CD14-positive monocyte (primary cell): Measurements from ENCODE around the gene EEA1. TPM values are rescaled to one million over a fixed set of nuclear protein-coding genes. Genes with fewer than 3 reads are reported as not detected.

Experiments used
- DNase-seq, 3 donors: peaks; one replicate each; pipeline ENCODE4 v3.0.0-alpha.2; 2011 to 2022
- H2AFZ ChIP-seq: 2 replicates; pipeline ENCODE4 v1.6.0; 2012; ENCODE audit warnings: mild to moderate bottlenecking, low read depth, low read length, inconsistent platforms; ENCODE audit not compliant: insufficient read depth, poor library complexity, severe bottlenecking
- H3K27ac ChIP-seq, 2 donors: 1 replicate in 1 of 2; 2 replicates in 1 of 2; pipeline ENCODE4 v1.5.1; 2012 to 2013; ENCODE audit warnings: low read length in 2 of 2, control low read depth in 1 of 2, inconsistent platforms in 1 of 2, low read depth in 1 of 2, mild to moderate bottlenecking in 1 of 2
- H3K27me3 ChIP-seq, 2 donors: one replicate each; pipeline versions ENCODE4 v1.6.0 to v1.6.1; 2011 to 2013; ENCODE audit warnings: low read length in 2 of 2; ENCODE audit not compliant: control insufficient read depth in 2 of 2, insufficient read depth in 2 of 2
- H3K36me3 ChIP-seq, 2 donors: replicated peaks in 1 of 2; 1 replicate in 1 of 2; 2 replicates in 1 of 2; pipeline versions ENCODE4 v1.5.1 to v1.6.1; 2012 to 2013; ENCODE audit warnings: low read length in 2 of 2, control low read depth in 1 of 2, inconsistent platforms in 1 of 2, mild to moderate bottlenecking in 1 of 2; ENCODE audit not compliant: insufficient read depth in 2 of 2, control insufficient read depth in 1 of 2
- H3K4me1 ChIP-seq, 2 donors: 1 replicate in 1 of 2; 2 replicates in 1 of 2; pipeline versions ENCODE4 v1.5.1 to v1.6.1; 2012 to 2013; ENCODE audit warnings: low read length in 2 of 2, control low read depth in 1 of 2, inconsistent platforms in 1 of 2, mild to moderate bottlenecking in 1 of 2, moderate library complexity in 1 of 2; ENCODE audit not compliant: insufficient read depth in 2 of 2, control insufficient read depth in 1 of 2
- H3K4me2 ChIP-seq: replicated peaks from 2 replicates; pipeline ENCODE3; 2012; ENCODE audit warnings: low read length, moderate library complexity, mild to moderate bottlenecking; ENCODE audit not compliant: poor library complexity, severe bottlenecking; ENCODE audit errors: extremely low read depth
- H3K4me3 ChIP-seq, 3 experiments: fragments of 200-600 bp in 1 of 3; sonication (generic) in 1 of 3; replicated peaks in 1 of 3; 1 replicate in 2 of 3; 2 replicates in 1 of 3; pipeline ENCODE4 v1.5.1; 2011 to 2013; ENCODE audit warnings: low read length in 3 of 3, mild to moderate bottlenecking in 3 of 3, control low read depth in 2 of 3, low read depth in 2 of 3, inconsistent platforms in 1 of 3, moderate library complexity in 1 of 3
- H3K79me2 ChIP-seq: 2 replicates; pipeline ENCODE4 v1.6.0; 2012; ENCODE audit warnings: mild to moderate bottlenecking, control low read depth, inconsistent platforms, low read length, moderate library complexity; ENCODE audit not compliant: insufficient read depth
- H3K9ac ChIP-seq: 2 replicates; pipeline ENCODE4 v1.6.0; 2017; ENCODE audit warnings: low read length, mild to moderate bottlenecking; ENCODE audit not compliant: insufficient read depth, poor library complexity, severe bottlenecking
- H3K9me3 ChIP-seq, 2 donors: replicated peaks in 1 of 2; 1 replicate in 1 of 2; 2 replicates in 1 of 2; pipeline versions ENCODE4 v1.5.1 to v1.6.1; 2012 to 2013; ENCODE audit warnings: low read length in 2 of 2, control low read depth in 1 of 2; ENCODE audit not compliant: control insufficient read depth in 1 of 2, insufficient read depth in 1 of 2
- H4K20me1 ChIP-seq: 2 replicates; pipeline ENCODE4 v1.6.0; 2012; ENCODE audit warnings: mild to moderate bottlenecking, low read length, control low read depth, moderate library complexity; ENCODE audit not compliant: insufficient read depth
- H3K27ac Mint-ChIP-seq, 7 donors: one replicate each; pipeline ENCODE4 v1.8.0; 2020; ENCODE audit warnings: mild to moderate bottlenecking in 7 of 7, mixed read lengths in 7 of 7, moderate library complexity in 6 of 7, inconsistent platforms in 2 of 7
- H3K27me3 Mint-ChIP-seq, 3 donors: one replicate each; pipeline ENCODE4 v1.8.0; 2021 to 2022; ENCODE audit warnings: low read depth in 3 of 3, mild to moderate bottlenecking in 3 of 3, mixed read lengths in 3 of 3, moderate library complexity in 3 of 3, inconsistent platforms in 1 of 3
- H3K36me3 Mint-ChIP-seq, 2 donors: one replicate each; pipeline ENCODE4 v1.8.0; 2020; ENCODE audit warnings: mixed read lengths in 2 of 2, inconsistent platforms in 1 of 2, mild to moderate bottlenecking in 1 of 2
- H3K4me1 Mint-ChIP-seq: one replicate; pipeline ENCODE4 v1.8.0; 2020; ENCODE audit warnings: mild to moderate bottlenecking, mixed read lengths
- H3K4me3 Mint-ChIP-seq, 2 donors: one replicate each; pipeline ENCODE4 v1.8.0; 2020; ENCODE audit warnings: mild to moderate bottlenecking in 2 of 2, mixed read lengths in 2 of 2, moderate library complexity in 1 of 2
- H3K9me3 Mint-ChIP-seq, 7 donors: one replicate each; pipeline ENCODE4 v1.8.0; 2020 to 2022; ENCODE audit warnings: mixed read lengths in 7 of 7, mild to moderate bottlenecking in 6 of 7, moderate library complexity in 6 of 7, inconsistent platforms in 2 of 7
- CTCF ChIP-seq: fragments of 200-600 bp; IDR thresholded peaks from one replicate; pipeline ENCODE4 v1.8.0; 2022; ENCODE audit warnings: antibody characterized with exemption, mild to moderate bottlenecking
- WGBS: methylation state at CpG from one replicate; pipeline ENCODE4 v1.1.5; 2013; ENCODE audit warnings: missing lambda C conversion rate; ENCODE audit not compliant: insufficient coverage; 5-methylcytosine and 5-hydroxymethylcytosine counted together
- intact Hi-C, 2 donors: fragments of 100-400 bp; cut with micrococcal nuclease; formaldehyde crosslinking; loops; one replicate each; pipeline versions ENCODE4 v1.15.0 to v1.15.1; 2023
- polyA plus RNA-seq, 3 donors: library from polyadenylated mRNA; depleted of rRNA in 1 of 3; unstranded in 2 of 3; stranded (reverse) in 1 of 3; fragments of 300-500 nt in 2 of 3; fragments of >200 nt in 1 of 3; fragmentation: Illumina TruSeq in 2 of 3; gene quantifications; 1 replicate in 2 of 3; 2 replicates in 1 of 3; pipeline ENCODE4 v1.2.3, GENCODE V29; 2012 to 2021

The EEA1 gene
- polyA plus RNA-seq, 3 donors = 3.0 to 10.7 (median 3.6) TPM

DNA sequence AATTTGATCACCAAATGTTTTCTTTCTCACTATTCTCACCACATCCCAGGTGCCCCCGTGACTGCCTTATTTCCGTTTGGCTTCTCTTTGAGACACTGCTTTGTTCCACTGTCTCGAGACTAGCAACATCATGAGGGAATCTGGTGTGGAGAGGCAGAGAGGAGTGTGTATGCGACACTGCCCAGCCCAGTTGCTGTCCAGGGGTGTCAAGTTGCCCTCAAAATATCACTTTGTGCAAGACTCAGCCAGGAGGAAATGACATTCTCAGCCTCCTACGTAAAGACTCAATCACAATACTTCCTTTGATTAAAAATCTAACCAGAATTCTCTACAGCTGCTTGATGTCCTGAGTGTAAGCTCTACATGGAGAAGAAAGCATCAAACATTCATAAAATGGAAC lies 48.2 kb upstream of the EEA1 start:
- Histone ChIP-seq H3K9me3 (peaks cover 5 to 7% of the 10 kb centered on the region in 2 donors), H3K36me3 (no peaks in the 10 kb centered on the region), H3K27ac (no peak overlapping the region), H3K4me3 (no peak overlapping the region), H4K20me1 (no peaks in the 10 kb centered on the region), H3K4me2 (no peak overlapping the region), H3K79me2 (no peaks in the 10 kb centered on the region), H3K4me1 (peaks cover 26 to 27% of the 10 kb centered on the region in 2 donors), H2AFZ (peak overlapping the region; percentile 43), H3K27me3 (no peaks in the 10 kb centered on the region), H3K9ac (no peak overlapping the region)
- Mint-ChIP-seq H3K4me3 (no peak overlapping the region), H3K36me3 (peaks cover 2 to 3% of the 10 kb centered on the region in 2 donors), H3K4me1 (peaks cover 25% of the 10 kb centered on the region), H3K9me3 (peaks cover 6 to 22% (median 11%) of the 10 kb centered on the region in 7 donors), H3K27me3 (peaks cover 0 to 3% (median 0%) of the 10 kb centered on the region in 3 donors), H3K27ac (no peak overlapping the region)
- DNase-seq = no peak
- no peak for TF ChIP-seq CTCF
- WGBS = 0% methylated on average over 1 of the region's 5 CpGs
- intact Hi-C loops = no loop called here

DNA sequence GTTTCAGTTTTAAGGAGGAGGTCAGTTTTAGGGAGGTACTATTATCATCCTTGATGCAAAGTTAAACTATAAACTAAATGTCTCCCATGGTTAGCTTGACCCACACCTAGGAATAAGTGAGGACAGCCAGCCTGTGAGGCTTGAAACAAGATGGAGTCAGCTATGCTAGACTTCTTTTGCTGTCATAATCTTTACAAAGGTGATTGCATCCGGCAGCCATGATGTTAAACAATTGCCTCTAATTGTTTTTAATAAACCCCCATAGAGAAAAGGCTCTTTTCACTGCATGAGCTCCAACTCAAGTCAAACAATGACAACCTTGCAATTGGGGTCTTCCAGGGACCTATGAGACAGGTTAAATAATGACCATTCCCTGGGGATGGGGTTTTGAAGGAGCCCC lies 45.7 kb upstream of the EEA1 start:
- Histone ChIP-seq H3K79me2 (no peaks in the 10 kb centered on the region), H2AFZ (peak overlapping the region; percentile 51), H3K9me3 (no peaks in the 10 kb centered on the region), H3K36me3 (no peaks in the 10 kb centered on the region), H3K4me3 (no peak overlapping the region), H3K4me2 (no peak overlapping the region), H3K9ac (no peak overlapping the region), H3K27ac (peak overlapping the region in 1 of 2 donors; percentile 46), H4K20me1 (no peaks in the 10 kb centered on the region), H3K27me3 (no peaks in the 10 kb centered on the region), H3K4me1 (peaks cover 45 to 47% of the 10 kb centered on the region in 2 donors)
- no peak for TF ChIP-seq CTCF
- Mint-ChIP-seq H3K27me3 (peaks cover 0 to 1% (median 0%) of the 10 kb centered on the region in 3 donors), H3K9me3 (peaks cover 0 to 5% (median 0%) of the 10 kb centered on the region in 7 donors), H3K4me1 (peaks cover 42% of the 10 kb centered on the region), H3K4me3 (no peak overlapping the region), H3K27ac (peak overlapping the region in 3 of 7 donors; percentile 26 to 87 (median 71)), H3K36me3 (no peaks in the 10 kb centered on the region)
- intact Hi-C loops = loop anchor here (5.0 kb wide), 1 partner anchor 47 kb away; the partner anchor contains the start of gene EEA1 (in 2 of the 2)
- DNase-seq = no peak
- WGBS = 100% methylated on average over 1 of the region's 1 CpG
